ENCODE data around the gene JAK3. TPM values are rescaled to one million over a fixed set of nuclear protein-coding genes. Genes with fewer than 3 reads are reported as not detected.
"Not testable (repeated sequence)": the region's sequence is repeated elsewhere in the genome, so short reads cannot be mapped to it uniquely, and the experiment has no call there.

Gene JAK3
- total RNA-seq, 1 experiment from 2014 or later: 4.4 TPM

GRCh38 chr19:17777840-17778239 is 69.9 kb downstream of the JAK3 start:
- peaks cover 11% of the 10 kb centered on the region for H3K4me1 Mint-ChIP-seq
- ATAC-seq; H3K27me3 Mint-ChIP-seq (ENCODE audit: low read depth); H3K9me3 Mint-ChIP-seq; DNase-seq (ENCODE audit: low spot score); H3K36me3 Mint-ChIP-seq; H3K27ac Mint-ChIP-seq: not testable (repeated sequence)
- ChIA-PET POLR2A (interaction anchor here (0.7 kb wide), 1 partner anchor 211 kb away, joined by 8 read pairs; no protein-coding TSS in a partner anchor), CTCF (interaction anchor here (0.6 to 2.7 kb wide), 4 partner anchors 11 to 240 kb away, joined by 3 to 6 read pairs (median 5); no protein-coding TSS in a partner anchor)
- TF ChIP-seq ZNF121 (CRISPR knock-in tag; IDR thresholded peaks at IDR 0.05): peak; percentile 44; the same call in 1 of the 2 replicates
- peak; percentile 92 for TF ChIP-seq GTF2I (CRISPR knock-in tag; conservative IDR thresholded peaks at IDR 0.05)
- H3K4me3 Mint-ChIP-seq: peak overlapping the region; percentile 83

- H3K9me3 Mint-ChIP-seq: no peaks in the 10 kb centered on the region
Measured at GRCh38 chr19:17775991-17776803, 71.6 kb downstream of the JAK3 start.

GRCh38 chr19:17775245-17775927 is 72.4 kb downstream of the JAK3 start:
- Mint-ChIP-seq H3K4me1 (peaks cover 13% of the 10 kb centered on the region), H3K36me3 (peaks cover 9% of the 10 kb centered on the region; the same call in 1 of the 2 replicates), H3K4me3 (no peak overlapping the region), H3K9me3 (no peaks in the 10 kb centered on the region), H3K27ac (no peak overlapping the region), H3K27me3 (ENCODE audit: low read depth) (no peaks in the 10 kb centered on the region; the same call in 1 of the 2 replicates)
- ChIA-PET POLR2A (no interaction called here), CTCF (interaction anchor here (0.5 to 3.5 kb wide), 31 partner anchors 8 to 372 kb away, joined by 3 to 37 read pairs (median 4); partner anchors contain the start of genes B3GNT3, MAP1S, MVB12A and RPL18A)
- peak; percentile 87 for DNase-seq (ENCODE audit: low spot score)
- peak; percentile 13 for ATAC-seq
- TF ChIP-seq PREB (CRISPR knock-in tag; IDR thresholded peaks at IDR 0.05; ENCODE audit: borderline replicate concordance) (no peak), ZBTB21 (CRISPR knock-in tag; IDR thresholded peaks at IDR 0.05; ENCODE audit: borderline replicate concordance) (no peak), ZNF416 (CRISPR knock-in tag; IDR thresholded peaks at IDR 0.05) (no peak), CTCF (IDR thresholded peaks at IDR 0.05) (peak; percentile 45; the same call in 1 of the 2 replicates), E2F5 (CRISPR knock-in tag; IDR thresholded peaks at IDR 0.05) (no peak)

More at GRCh38 chr19:17775991-17776803, 71.6 kb downstream of the JAK3 start:
- Mint-ChIP-seq H3K36me3 (peaks cover 9% of the 10 kb centered on the region; the same call in 1 of the 2 replicates), H3K27me3 (ENCODE audit: low read depth) (no peaks in the 10 kb centered on the region; the same call in 1 of the 2 replicates), H3K4me1 (peaks cover 11% of the 10 kb centered on the region), H3K27ac (no peak overlapping the region; the same call in 1 of the 2 replicates), H3K4me3 (no peak overlapping the region)
- CTCF ChIA-PET: interaction anchor here (0.6 to 3.5 kb wide), 10 partner anchors 10 to 170 kb away, joined by 3 to 37 read pairs (median 6); partner anchors contain the start of gene B3GNT3
- no peak for ATAC-seq
- no peak for DNase-seq (ENCODE audit: low spot score)
- POLR2A ChIA-PET: no interaction called here
- TF ChIP-seq ATF1 (CRISPR knock-in tag; IDR thresholded peaks at IDR 0.05) (no peak), SMAD4 (CRISPR knock-in tag; IDR thresholded peaks at IDR 0.05) (no peak), NR1H2 (CRISPR knock-in tag; IDR thresholded peaks at IDR 0.05) (no peak), NR2C2 (CRISPR knock-in tag; IDR thresholded peaks at IDR 0.05) (no peak), E2F5 (CRISPR knock-in tag; IDR thresholded peaks at IDR 0.05) (no peak)

Other genes starting within 250 kb of the JAK3 start
- 40.7 to 42.9 TPM (median 41.1 TPM) in 3 replicates for gene UNC13A, start 159.6 kb downstream of the JAK3 start, total RNA-seq (2021)
- 115 to 124 TPM (median 120 TPM) in 3 replicates for gene MAP1S, start 128.5 kb downstream of the JAK3 start, total RNA-seq (2021)
- 22.8 to 26.8 TPM (median 25.1 TPM) in 3 replicates for gene FCHO1, start 96.5 kb downstream of the JAK3 start, total RNA-seq (2021)
- 1.2 to 1.9 TPM (median 1.3 TPM) in 3 replicates for gene B3GNT3, start 52.8 kb downstream of the JAK3 start, total RNA-seq (2021)
- gene INSL3, start 26.5 kb downstream of the JAK3 start, total RNA-seq (2021): 0.79 to 1.2 TPM (median 1.2 TPM) in 3 replicates
- 2,950 to 3,448 TPM (median 3,445 TPM) in 3 replicates for gene RPL18A, start 11.9 kb upstream of the JAK3 start, total RNA-seq (2021)
- 2.5 TPM in 3 replicates for gene SLC5A5, start 24.0 kb upstream of the JAK3 start, total RNA-seq (2021)
- gene CCDC124, start 85.0 kb upstream of the JAK3 start, total RNA-seq (2021): 152 to 159 TPM (median 156 TPM) in 3 replicates
- gene KCNN1, start 119.1 kb upstream of the JAK3 start, total RNA-seq (2021): 15.3 to 18.0 TPM (median 17.2 TPM) in 3 replicates
- 9.2 to 9.9 TPM (median 9.8 TPM) in 3 replicates for gene ARRDC2, start 160.2 kb upstream of the JAK3 start, total RNA-seq (2021)
- not detected in 3 replicates for gene IL12RB1, start 239.0 kb upstream of the JAK3 start, total RNA-seq (2021)
- 10.8 to 11.5 TPM (median 11.2 TPM) in 3 replicates for gene MAST3, start 249.8 kb upstream of the JAK3 start, total RNA-seq (2021)

Data from WTC11 (cell line).